VCaP (cell line): Measurements from ENCODE around the gene CCDC174.

Experiments
- H3K27ac ChIP-seq: fragments of 450-650 bp; 2 replicates; pipeline ENCODE4 v1.5.1; 2017
- TF ChIP-seq, protein P1 (sequence below): fragments of 450-650 bp; conservative IDR thresholded peaks from 2 replicates; pipeline ENCODE4 v1.5.1; 2017; ENCODE audit warnings: mild to moderate bottlenecking, moderate library complexity

CCDC174 gene

DNA sequence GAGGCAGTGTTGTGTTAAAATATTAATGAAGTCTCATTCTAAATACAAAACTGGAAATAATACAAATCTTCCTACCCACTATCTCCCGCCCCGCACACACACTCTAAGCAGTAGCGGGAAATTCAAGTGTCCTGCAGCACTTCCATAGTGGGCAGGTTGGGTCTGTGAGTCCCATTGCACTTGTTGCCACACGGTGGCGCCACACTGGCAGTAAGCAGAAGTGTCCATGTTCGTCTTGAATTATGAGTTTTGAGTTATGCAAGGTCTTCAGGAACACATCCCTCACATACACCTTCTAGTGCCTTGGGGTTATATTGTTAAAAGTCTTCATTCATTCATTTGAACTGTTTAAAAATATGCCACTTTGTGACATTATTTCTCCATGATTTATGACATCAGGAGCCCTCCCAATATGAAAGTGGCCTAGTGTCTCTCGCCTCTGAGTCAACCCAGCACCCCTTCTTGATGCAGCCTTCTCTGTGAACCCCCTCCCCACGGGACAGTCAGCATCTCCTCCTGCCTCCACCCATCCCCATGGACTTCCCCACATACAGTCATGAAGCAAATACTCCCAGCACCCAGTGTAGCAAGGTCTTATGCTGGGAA is 17.6 kb upstream of the CCDC174 start:
- no peak overlapping the region for H3K27ac ChIP-seq
- TF ChIP-seq, protein P1, sequence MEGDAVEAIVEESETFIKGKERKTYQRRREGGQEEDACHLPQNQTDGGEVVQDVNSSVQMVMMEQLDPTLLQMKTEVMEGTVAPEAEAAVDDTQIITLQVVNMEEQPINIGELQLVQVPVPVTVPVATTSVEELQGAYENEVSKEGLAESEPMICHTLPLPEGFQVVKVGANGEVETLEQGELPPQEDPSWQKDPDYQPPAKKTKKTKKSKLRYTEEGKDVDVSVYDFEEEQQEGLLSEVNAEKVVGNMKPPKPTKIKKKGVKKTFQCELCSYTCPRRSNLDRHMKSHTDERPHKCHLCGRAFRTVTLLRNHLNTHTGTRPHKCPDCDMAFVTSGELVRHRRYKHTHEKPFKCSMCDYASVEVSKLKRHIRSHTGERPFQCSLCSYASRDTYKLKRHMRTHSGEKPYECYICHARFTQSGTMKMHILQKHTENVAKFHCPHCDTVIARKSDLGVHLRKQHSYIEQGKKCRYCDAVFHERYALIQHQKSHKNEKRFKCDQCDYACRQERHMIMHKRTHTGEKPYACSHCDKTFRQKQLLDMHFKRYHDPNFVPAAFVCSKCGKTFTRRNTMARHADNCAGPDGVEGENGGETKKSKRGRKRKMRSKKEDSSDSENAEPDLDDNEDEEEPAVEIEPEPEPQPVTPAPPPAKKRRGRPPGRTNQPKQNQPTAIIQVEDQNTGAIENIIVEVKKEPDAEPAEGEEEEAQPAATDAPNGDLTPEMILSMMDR = peak; percentile 70

DNA sequence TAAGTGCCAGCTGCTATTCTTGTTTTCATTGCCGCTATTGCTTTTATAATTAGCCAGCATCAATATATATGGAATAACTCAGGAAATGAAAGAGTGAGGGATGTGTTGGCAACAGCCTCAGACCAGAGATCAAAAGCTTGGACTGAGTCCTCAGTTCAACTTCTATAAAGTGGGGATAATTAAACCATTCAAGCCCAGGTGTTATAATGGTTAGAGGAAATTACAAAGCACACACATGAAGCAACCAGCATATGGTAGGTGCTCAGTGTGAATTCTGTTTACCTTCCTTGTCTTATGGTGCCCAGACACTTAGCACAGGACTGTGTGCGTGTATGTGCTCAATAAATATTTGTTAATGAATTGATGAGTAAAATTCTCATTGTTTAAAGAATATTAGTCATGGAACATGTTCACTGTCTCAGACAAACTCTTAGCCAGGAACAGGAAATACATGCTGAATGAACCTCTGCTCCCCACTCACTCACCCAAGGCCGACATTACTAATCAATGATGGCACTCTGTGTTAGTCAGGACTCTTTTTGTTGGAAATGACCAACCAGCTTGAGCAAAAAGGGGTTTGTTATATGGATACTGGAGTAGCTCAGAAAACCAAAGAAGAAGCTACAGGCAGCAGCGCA is 16.7 kb upstream of the CCDC174 start:
- TF ChIP-seq, protein P1 = no peak
- no peak overlapping the region for H3K27ac ChIP-seq

DNA sequence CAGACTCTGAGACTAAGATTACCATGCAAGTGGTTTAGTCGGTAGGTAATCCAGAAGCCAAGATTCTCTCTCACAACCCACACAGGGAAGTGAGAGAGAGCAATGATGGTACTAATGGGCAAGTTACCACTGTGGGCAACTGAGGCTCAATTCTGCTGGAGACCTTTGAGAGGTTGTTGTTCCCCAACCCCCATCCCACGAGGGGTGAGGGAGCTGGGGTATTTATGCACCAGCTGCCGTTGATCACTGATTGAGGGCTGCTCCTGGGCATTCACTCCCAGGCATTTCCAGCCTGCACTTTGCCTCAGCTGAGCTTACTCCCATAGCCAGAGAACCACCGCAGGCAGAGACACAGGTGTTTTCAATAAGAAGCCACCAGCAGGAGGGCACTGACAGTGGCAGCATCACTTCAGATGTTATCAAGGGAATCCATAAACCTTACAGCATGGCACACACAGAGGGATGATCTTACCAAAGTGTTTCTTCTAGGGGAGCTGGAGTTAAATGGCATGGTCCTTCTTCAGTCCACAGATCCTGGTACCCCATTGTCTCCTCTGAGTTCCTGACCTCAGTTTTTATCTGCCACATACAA is 15.0 kb upstream of the CCDC174 start:
- TF ChIP-seq, protein P1 = no peak
- no peak overlapping the region for H3K27ac ChIP-seq

DNA sequence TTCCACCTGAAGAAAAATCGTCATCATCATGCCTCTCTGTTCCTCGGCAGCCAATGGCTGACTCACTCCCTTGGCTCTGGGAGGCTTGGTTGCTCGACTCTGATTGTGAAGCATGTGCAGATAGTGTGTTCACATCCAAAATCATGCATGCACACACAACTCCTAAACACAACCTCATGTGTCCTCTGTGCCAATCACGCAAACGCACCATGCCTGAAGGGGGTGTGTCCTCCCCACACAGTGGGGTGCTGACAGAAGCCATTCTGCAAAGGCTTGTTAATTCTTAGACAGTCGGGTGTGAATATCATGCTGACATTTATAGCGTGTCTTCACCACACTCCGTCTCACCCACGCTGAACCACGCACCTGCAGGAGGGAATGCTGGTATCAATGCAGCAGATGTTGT is 11.4 kb upstream of the CCDC174 start:
- TF ChIP-seq, protein P1 = no peak
- H3K27ac ChIP-seq = no peak overlapping the region

DNA sequence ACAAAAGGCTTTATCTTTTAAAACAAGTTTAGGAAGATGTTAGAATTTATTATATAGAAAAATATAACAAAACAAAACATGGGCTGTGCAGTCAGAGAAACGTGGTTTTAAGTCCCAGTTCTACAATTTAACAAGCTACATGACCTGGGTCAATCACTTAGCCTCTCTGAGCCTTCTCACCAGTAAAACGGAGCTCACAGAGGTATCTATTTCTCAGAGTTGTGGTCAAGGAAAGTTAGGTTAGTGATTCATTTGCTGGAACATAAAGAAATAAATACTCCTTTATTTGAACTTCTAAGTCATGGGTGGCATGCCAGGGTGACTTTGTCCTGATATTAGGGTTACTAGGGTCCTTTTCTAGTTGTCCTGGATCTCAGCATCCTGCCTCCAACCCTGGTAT is 10.8 kb upstream of the CCDC174 start:
- H3K27ac ChIP-seq = no peak overlapping the region
- TF ChIP-seq, protein P1 = no peak

DNA sequence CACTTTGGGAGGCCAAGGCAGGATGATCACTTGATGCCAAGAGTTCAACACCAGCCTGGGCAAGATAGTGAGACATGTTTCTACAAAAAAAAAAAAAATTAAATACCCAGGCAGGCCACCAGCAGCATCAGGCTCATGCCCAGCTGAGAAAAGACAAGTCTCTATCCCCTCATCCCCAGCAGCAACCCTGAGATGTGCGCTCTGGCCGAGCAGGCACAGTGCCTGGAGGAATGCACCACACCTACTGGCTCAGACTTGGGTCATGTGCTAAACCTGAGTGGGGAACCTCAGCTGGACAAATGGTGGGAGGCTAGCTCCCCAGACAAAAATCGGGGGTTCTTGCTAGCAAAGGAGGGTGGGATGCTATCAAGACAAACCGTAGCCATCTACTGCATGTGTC is 10.2 kb upstream of the CCDC174 start:
- no peak overlapping the region for H3K27ac ChIP-seq
- TF ChIP-seq, protein P1 = no peak

DNA sequence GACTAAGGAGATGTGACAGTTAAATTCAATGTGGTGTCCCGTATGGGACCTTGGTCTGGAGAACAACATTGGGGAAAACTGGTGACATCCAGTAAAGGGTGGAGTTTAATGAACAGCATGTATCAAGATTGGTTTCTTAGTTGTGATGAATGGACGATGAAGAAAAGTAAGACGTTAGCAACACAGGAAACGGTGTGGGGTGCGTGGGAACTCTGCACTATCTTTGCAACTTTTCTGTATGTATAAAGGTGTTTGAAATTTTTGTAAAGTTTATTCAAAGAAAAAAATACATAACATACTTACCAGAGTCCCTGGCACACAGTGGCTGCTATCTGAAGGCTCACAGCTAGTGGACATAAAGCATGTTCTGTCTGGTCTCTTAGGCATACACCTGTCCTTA is 6.1 kb upstream of the CCDC174 start:
- TF ChIP-seq, protein P1 = no peak
- no peak overlapping the region for H3K27ac ChIP-seq
